GM12891 (cell line): ENCODE data around the gene LRP1B.

Source experiments
- PAX5 ChIP-seq: IDR thresholded peaks from 2 replicates; pipeline ENCODE4 v1.6.1; 2011; ENCODE audit warnings: low read length, moderate library complexity, mild to moderate bottlenecking; ENCODE audit not compliant: insufficient read depth, severe bottlenecking
- POLR2A ChIP-seq: IDR thresholded peaks from 2 replicates; pipeline ENCODE4 v1.6.1; 2011; ENCODE audit warnings: low read depth, low read length, control low read depth
- POLR2AphosphoS5 ChIP-seq: IDR thresholded peaks from 2 replicates; pipeline ENCODE4 v1.6.1; 2011; ENCODE audit warnings: low read depth, low read length, control low read depth
- TAF1 ChIP-seq: IDR thresholded peaks from 2 replicates; pipeline ENCODE4 v1.6.1; 2011; ENCODE audit warnings: low read depth, low read length, control low read depth

DNA sequence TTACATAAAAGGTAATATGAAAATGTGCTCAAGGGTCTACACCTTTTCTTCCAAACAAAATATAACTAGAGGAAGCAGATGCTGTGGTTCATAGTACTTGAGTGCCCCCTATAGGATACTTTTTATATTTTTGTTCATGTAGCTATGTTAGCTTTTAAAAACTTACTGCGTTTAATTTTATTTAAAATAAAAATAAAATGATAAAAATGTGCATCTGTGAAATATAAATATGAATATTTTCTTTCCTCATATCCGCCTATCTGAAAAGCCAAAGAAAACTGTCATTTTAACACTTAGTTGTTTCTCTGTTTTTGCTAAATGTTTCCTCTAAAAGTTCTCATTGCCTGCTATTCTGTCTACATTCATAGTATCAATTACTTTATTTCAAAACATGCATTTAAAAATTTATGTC lies 9.6 kb upstream of the LRP1B start:
- no peak for TF ChIP-seq POLR2A
- TF ChIP-seq POLR2AphosphoS5: no peak
- TF ChIP-seq TAF1: no peak
- TF ChIP-seq PAX5: no peak
